Psoas muscle (tissue), 8 donors: ENCODE results near the gene CCSER2. TPM values are rescaled to one million over a fixed set of nuclear protein-coding genes. Genes with fewer than 3 reads are reported as not detected.

Experiments
- ATAC-seq, 4 donors: fragments of 200-7000 bp; cut with Tn5 transposase; one replicate each; pipeline ENCODE4 v1.9.1; 2020; ENCODE audit warnings: moderate library complexity in 3 of 4, mild to moderate bottlenecking in 2 of 4
- DNase-seq, 2 donors: peaks; one replicate each; pipeline ENCODE4 v3.0.0-alpha.2; 2020
- H3K27ac ChIP-seq: fragments of 200-600 bp; one replicate; pipeline ENCODE4 v1.8.0; 2022
- H3K27me3 ChIP-seq, 3 donors: fragments of 200-600 bp in 1 of 3; one replicate each; pipeline versions ENCODE4 v1.6.1 to v1.8.0; 2013 to 2022; ENCODE audit warnings: low read length in 2 of 3, mild to moderate bottlenecking in 2 of 3, moderate library complexity in 1 of 3; ENCODE audit not compliant: insufficient read depth in 3 of 3
- H3K36me3 ChIP-seq, 2 donors: fragments of 200-600 bp in 1 of 2; one replicate each; pipeline versions ENCODE4 v1.6.1 to v1.8.0; 2013 to 2022; ENCODE audit warnings: low read depth in 1 of 2, mild to moderate bottlenecking in 1 of 2, moderate library complexity in 1 of 2; ENCODE audit not compliant: insufficient read depth in 1 of 2
- H3K4me1 ChIP-seq: fragments of 200-600 bp; one replicate; pipeline ENCODE4 v1.8.0; 2022
- H3K4me3 ChIP-seq: fragments of 200-600 bp; one replicate; pipeline ENCODE4 v1.8.0; 2022; ENCODE audit warnings: mild to moderate bottlenecking
- H3K9me3 ChIP-seq: fragments of 200-600 bp; one replicate; pipeline ENCODE4 v1.8.0; 2022
- CTCF ChIP-seq: fragments of 200-600 bp; IDR thresholded peaks from one replicate; pipeline ENCODE4 v1.8.0; 2022; ENCODE audit warnings: antibody characterized with exemption
- WGBS, 3 donors: extraction: QIAGEN DNeasy Blood & Tissue Kit; methylation state at CpG; one replicate each; pipeline versions ENCODE4 v1.1.6 to v1.1.7; 2013; 5-methylcytosine and 5-hydroxymethylcytosine counted together
- intact Hi-C, 2 donors: fragments of 100-400 bp; cut with DNase I; formaldehyde crosslinking; loops; one replicate each; pipeline versions ENCODE4 v1.11.0 to v1.14.2; 2022
- polyA plus RNA-seq, 3 donors: library from polyadenylated mRNA; stranded (reverse); fragments of 200-250 nt; gene quantifications; one replicate each; pipeline ENCODE4 v1.2.3, GENCODE V29; 2013
- total RNA-seq, 4 donors: library from RNA; stranded (reverse); fragmentation: NEBNext Ultra II Directional in 2 of 4; extraction: Animal tissue kit (Norgen Biotek cat#: 25700) in 2 of 4; gene quantifications; one replicate each; pipeline versions ENCODE4 v1.2.1 to v1.2.4, GENCODE V29; 2021 to 2023
- donor health status: healthy with polysubstance abuse.
- donor health status: DM: no; HTN: no; CAD: no; lungs with moderate emphysema.
- donor health status: Bipolar disorder and iron deficiency.
- donor health status: healthy.
- donor health status: DM: yes; HTN: yes; CAD: no.
- donor health status: DM: no; HTN: no; CAD: no.
- donor health status: DM: no; HTN: no; CAD: no.
- donor health status: DM: yes; HTN: yes; CAD: no.

The CCSER2 gene
- total and polyA plus RNA-seq, 7 donors = 12.5 to 122 (median 65.7) TPM

DNA sequence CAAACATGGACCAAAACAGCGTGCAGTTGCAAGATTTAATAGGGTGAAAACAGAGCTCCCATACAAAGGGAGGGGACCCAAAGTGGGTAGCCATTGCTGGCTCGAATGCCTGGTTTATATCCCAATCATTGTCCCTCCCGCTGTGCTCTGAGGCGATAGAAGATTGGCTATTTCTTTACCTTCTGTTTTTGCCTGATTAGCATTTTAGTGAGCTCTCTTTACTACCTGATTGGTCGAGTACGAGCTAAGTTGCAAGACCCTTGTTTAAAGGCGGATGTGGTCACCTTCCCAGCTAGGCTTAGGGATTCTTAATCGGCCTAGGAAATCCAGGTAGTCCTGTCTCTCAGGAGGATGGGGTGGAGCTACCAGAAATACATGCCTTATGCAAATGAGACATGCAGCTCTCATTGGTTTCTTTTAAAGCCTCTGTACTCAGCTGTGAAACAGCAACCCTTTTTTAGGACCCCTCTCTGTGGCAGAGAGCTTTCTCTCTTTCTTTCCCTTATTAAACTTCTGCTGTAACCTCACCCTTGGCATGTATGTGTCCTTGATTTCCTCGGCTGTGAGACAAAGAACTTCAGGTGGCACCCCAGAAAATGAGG is 202.4 kb downstream of the CCSER2 start:
- intact Hi-C loops = loop anchor here in 1 of 2 donors (10.0 kb wide), 1 partner anchor 96 kb away; no protein-coding TSS in a partner anchor
- DNase-seq (no peak), ATAC-seq (no peak)
- 88 to 92% (median 90%) methylated on average over 9 of the region's 9 CpGs for WGBS, 3 donors
- Histone ChIP-seq H3K27me3 (no peaks in the 10 kb centered on the region), H3K4me1 (no peaks in the 10 kb centered on the region), H3K9me3 (no peaks in the 10 kb centered on the region), H3K27ac (no peak overlapping the region), H3K4me3 (no peak overlapping the region), H3K36me3 (no peaks in the 10 kb centered on the region)
- TF ChIP-seq CTCF = no peak

- ATAC-seq = no peak
- H3K36me3 ChIP-seq = no peaks in the 10 kb centered on the region
- no peaks in the 10 kb centered on the region for H3K27me3 ChIP-seq
- H3K4me1 ChIP-seq = no peaks in the 10 kb centered on the region
- no peak overlapping the region for H3K4me3 ChIP-seq
- 91 to 93% (median 92%) methylated on average over 2 of the region's 2 CpGs for WGBS, 3 donors
- no peak for TF ChIP-seq CTCF
- intact Hi-C loops = loop anchor here in 1 of 2 donors (10.0 kb wide), 1 partner anchor 97 kb away; no protein-coding TSS in a partner anchor
- no peaks in the 10 kb centered on the region for H3K9me3 ChIP-seq
- DNase-seq = no peak
- H3K27ac ChIP-seq = no peak overlapping the region
Measured at GRCh38 chr10:84531396-84531795, 203.0 kb downstream of the CCSER2 start.

GRCh38 chr10:84534168-84534567 is 205.8 kb downstream of the CCSER2 start:
- ATAC-seq = no peak
- Histone ChIP-seq H3K27ac (no peak overlapping the region), H3K4me3 (no peak overlapping the region), H3K27me3 (peaks cover 0 to under 1% (median 0%) of the 10 kb centered on the region in 3 donors), H3K9me3 (no peaks in the 10 kb centered on the region), H3K4me1 (no peaks in the 10 kb centered on the region), H3K36me3 (no peaks in the 10 kb centered on the region)
- TF ChIP-seq CTCF = no peak
- no peak for DNase-seq
- 63 to 92% (median 76%) methylated on average over 2 of the region's 2 CpGs for whole genome bisulfite sequencing, 3 donors
- intact Hi-C loops = loop anchor here in 1 of 2 donors (10.0 kb wide), 1 partner anchor 99 kb away; no protein-coding TSS in a partner anchor

- H3K4me3 ChIP-seq = no peak overlapping the region
- intact Hi-C loops = loop anchor here (1.0 to 10.0 kb wide), 4 partner anchors 103 to 272 kb away; no protein-coding TSS in a partner anchor
- peak; percentile 84 to 94 (median 92) for ATAC-seq
Measured at GRCh38 chr10:84537447-84537931, 209.1 kb downstream of the CCSER2 start.

More at GRCh38 chr10:84537447-84537931, 209.1 kb downstream of the CCSER2 start:
- no peaks in the 10 kb centered on the region for H3K9me3 ChIP-seq
- no peaks in the 10 kb centered on the region for H3K36me3 ChIP-seq
- no peak overlapping the region for H3K27ac ChIP-seq
- H3K27me3 ChIP-seq = peaks cover 0 to 24% (median 0%) of the 10 kb centered on the region in 3 donors
- peaks cover 4% of the 10 kb centered on the region for H3K4me1 ChIP-seq
- 8 to 9% (median 9%) methylated on average over 8 of the region's 8 CpGs for WGBS, 3 donors
- peak; percentile 91 for TF ChIP-seq CTCF
- DNase-seq = peak; percentile 53 to 66
